GOT3 (cell line): ENCODE measurements around the gene UBE2E3.
"Not testable (repeated sequence)": the region's sequence is repeated elsewhere in the genome, so short reads cannot be mapped to it uniquely, and the experiment has no call there.

ENCODE experiments used
- DNase-seq: peaks from one replicate; lab custom pipeline; 2025; ENCODE audit warnings: mixed read lengths; lab: John Stamatoyannopoulos, UW

UBE2E3 gene

DNA sequence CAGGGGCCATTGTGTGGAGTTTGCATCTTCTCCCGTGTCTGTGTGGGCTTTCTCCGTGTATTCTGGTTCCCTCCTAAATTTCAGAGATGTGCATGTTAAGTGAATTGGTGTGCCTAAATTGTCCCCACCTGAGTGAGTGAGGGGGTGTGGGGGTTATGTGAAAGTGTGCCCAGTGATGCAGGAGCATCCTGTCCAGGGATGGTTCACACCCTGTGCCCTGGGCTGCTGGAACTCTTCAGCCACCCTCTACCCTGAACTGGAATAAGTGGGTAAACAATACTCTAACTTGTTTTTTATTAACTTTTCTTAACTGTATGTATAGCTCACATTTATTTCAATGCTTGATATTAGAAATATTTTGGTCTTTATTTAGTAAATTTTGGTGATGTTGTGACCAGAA lies 56.0 kb downstream of the UBE2E3 start:
- DNase-seq = no peak

GRCh38 chr2:181036848-181037603 lies 56.6 kb downstream of the UBE2E3 start:
- DNase-seq = no peak

DNA sequence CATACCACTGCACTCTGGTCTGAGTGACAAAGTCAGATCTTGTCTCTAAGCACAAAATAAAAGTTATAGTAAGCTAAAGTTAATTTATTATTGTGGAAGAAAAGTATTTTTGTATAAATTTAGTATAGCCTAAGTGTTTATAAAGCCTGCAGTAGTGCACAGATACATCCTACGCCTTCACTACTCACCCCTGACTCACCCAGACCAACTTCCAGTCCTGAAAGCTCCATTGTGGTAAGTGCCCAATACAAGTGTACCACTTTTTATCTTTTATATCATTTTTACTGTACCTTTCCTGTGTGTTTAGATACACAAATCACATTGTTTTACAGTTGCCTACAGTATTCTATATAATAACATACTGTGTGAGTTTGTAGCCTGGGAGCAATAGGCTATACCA lies 57.5 kb downstream of the UBE2E3 start:
- DNase-seq = no peak

- no peak for DNase-seq
Measured at GRCh38 chr2:181038796-181039195, 58.4 kb downstream of the UBE2E3 start.

DNA sequence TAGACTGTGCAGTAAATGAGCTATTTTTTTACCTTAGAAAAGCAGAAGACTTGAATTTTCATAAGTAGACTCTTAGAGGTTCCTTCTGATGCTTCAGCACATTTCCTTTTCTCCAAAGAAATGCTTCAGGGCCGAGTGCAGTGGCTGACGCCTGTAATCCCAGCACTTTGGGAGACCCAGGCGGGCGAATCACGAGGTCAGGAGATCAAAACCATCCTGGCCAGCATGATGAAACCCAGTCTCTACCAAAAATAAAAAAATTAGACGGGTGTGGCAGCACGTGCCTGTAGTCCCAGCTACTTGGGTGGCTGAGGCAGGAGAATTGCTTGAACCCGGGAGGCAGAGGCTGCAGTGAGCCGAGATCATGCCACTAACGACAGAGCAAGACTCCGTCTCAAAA lies 60.4 kb downstream of the UBE2E3 start:
- DNase-seq = not testable (repeated sequence)

DNA sequence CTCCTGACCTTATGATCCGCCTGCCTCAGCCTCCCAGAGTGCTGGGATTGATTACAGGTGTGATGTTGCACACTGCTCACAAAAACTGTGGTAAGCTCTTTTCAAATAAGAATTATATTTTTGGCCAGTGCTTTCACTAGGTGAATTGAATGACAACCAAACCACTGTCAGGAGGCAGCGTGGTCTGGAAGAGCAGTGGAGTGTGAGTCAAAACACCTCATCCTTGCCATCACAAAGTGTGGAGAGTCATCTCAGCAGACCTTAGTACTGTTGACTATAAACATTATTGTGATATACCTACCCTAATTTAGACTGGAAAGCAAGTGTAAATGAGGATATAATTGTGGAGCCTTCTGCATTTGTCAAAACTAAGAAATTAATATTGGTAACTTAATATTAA lies 61.3 kb downstream of the UBE2E3 start:
- DNase-seq = no peak

GRCh38 chr2:181042706-181043105 lies 62.3 kb downstream of the UBE2E3 start:
- DNase-seq = no peak

- no peak for DNase-seq
Measured at GRCh38 chr2:181046833-181047232, 66.4 kb downstream of the UBE2E3 start.

- DNase-seq = no peak
Measured at GRCh38 chr2:181047829-181048228, 67.4 kb downstream of the UBE2E3 start.

DNA sequence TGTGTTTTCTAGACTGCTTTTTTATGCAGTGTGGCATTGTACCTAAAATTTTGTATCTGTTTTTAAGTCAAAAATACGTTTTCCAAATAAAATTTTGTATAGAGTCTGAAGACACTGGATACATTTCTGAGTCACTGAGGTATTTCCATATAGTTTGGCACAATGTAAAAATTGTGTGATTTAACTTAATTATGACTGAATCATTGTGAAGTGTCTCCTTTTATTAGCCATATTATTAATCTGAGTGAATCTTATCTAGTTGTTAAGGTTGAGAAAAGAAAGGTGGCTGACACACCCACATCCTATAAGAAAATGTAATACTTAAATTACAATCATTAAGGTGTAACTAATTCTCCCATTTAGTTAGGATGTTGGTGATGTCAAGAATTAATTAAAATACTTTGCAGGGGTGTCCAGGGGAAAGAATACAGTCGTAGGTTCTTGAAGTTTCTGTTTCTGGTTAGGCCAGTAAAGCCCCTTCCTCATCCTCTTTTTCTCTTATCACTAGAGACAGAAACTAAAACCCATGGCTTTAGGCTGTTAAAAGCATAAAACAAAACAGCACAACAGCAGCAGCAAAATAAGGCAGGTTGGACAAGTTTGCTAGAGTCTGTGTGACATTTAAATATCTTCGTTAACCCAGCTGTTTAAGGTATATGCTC lies 71.6 kb downstream of the UBE2E3 start:
- no peak for DNase-seq

DNA sequence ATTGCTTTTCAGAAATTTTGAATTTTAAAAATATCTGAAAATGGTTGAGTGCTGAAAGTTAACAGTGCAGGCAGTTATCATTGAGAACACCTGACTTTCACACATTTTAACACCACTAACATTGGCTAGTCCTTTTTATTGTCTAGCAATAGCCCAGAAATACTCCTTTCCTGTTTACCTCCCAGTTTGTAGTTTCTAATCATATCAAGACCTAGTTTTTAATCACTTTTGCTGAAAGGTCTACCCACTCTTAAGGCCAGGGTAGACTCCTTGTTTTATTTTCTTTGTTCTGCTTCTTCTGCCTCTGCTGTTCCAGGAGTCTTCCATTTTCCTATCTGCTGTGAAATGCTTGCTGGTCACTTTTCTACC lies 72.1 kb downstream of the UBE2E3 start:
- no peak for DNase-seq

- DNase-seq = no peak
Measured at GRCh38 chr2:181054256-181054655, 73.9 kb downstream of the UBE2E3 start.

GRCh38 chr2:181054843-181055242 lies 74.4 kb downstream of the UBE2E3 start:
- DNase-seq = no peak

DNA sequence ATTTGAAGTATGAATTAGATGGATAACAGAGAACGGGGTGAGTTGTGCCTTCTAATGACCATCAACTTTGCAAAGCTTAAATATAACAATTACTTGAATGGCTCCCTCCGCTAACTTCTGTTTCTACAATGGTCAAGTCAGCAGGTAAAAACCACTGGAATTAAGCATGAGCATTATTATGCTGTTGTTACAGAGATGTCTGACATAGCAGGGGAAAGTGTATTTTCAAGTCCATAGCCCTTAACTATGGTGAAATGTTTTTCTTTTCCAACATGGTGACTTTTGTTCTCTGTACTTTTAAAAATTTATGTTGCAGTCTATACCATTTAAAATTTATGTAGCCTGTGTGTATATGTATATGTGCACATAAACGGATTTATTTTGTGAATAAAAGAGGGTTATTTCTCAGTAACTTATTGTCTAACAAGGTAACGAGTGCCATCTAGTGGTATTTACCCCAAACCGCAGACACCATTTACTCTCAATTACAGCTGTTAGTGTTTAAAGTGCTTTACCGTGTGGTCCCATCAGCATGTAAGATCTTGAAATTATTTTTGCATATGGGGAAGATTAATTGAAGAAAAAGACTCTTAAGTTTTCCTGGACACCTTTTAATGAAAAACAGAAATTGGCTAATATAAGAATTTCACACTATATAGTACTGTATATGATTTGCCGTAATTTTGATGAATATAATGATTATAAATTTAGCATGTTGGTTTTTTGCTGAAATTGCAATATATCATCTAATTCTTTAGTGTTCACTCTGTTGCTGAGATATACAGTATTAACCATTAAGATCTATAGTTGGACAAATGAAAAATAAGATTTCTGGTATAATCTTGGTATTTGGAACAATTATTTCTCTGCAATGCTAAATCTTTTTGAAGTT lies 78.2 kb downstream of the UBE2E3 start:
- no peak for DNase-seq

DNA sequence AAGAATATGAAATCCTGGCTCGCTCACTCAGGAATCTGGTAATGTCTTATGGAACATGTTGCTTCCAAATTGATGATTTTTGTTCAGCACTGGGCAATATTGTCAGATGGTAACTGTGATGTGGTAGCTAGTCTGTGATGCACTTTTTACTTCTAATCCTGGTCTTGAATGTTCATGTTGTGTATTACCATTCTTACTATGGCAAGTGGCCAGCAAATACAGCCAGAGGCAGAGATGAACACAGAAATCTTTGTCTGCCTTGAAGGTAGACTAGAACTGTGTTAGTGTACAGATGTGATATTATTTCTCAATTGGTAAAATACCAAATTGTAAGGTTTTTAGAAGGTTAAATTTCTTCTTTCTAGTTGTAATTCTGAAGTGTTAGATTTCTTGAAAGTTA lies 83.3 kb downstream of the UBE2E3 start:
- no peak for DNase-seq

- no peak for DNase-seq
Measured at GRCh38 chr2:181065458-181065857, 85.1 kb downstream of the UBE2E3 start.

GRCh38 chr2:181066333-181066732 lies 85.9 kb downstream of the UBE2E3 start:
- DNase-seq = no peak

GRCh38 chr2:181070119-181070835 lies 89.9 kb downstream of the UBE2E3 start:
- DNase-seq = no peak

GRCh38 chr2:181070836-181071200 lies 90.4 kb downstream of the UBE2E3 start:
- DNase-seq = no peak

DNA sequence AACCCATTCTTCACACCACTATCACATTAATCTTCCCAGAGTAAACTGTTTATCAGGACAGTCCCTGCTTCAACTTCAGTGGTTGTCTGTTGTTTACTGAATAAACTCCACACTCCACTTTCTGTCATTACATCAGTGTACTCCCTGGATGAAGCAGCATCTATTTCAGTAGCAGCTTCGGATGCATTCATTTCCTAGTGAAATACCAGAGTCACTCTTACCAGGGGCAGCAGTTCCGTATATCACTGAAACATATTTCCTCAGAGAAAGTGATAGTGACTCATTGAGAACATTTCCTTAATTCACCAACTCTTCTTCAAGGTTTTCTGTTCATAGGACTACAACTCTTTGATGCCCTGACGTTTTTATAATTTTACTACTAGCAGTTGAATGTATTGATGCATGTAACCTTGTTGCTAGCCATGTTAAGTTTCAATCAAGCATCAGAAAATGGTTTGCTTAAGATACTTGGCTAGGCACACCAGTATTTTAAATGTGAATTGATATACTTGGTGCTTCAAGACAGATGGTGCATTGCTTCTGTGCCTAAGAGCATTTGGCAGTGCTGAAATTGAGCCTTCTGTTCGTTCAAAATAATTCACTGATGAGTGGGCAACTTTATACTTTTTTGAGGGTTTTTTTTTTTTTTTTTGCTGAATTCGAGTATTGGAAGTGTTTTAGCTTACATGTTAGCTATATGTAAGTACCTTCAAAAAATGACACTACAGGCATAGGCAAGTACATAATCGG lies 92.3 kb downstream of the UBE2E3 start:
- DNase-seq = no peak

DNA sequence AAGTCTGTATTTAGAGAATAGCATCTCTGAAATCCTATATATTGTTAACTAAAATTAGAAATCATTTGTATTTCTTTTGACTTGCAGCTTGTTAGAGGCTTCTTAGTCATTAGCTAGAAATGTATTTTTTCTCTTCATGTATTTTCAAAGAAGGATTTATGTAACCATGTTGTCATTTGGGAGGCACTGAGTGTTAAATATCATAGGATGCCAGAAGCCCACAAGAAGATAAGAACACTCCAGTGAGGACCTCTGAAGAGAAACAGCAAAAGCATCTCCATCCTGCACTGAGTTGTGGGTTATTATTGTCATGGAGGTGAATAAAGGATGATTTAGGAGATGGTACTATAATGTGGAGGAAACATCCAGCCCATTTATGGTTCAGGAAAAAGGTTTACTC lies 93.5 kb downstream of the UBE2E3 start:
- no peak for DNase-seq
